Central memory CD8-positive, alpha-beta T cell (primary cell): Measurements from ENCODE around the gene MORN1.

Experiments used
- ATAC-seq: fragments of 150-1000 bp; cut with Tn5 transposase; replicated peaks from 2 replicates; pipeline ENCODE4 v1.10.0; 2022; ENCODE audit warnings: mild to moderate bottlenecking, moderate FRiP score, moderate number of reproducible peaks; ENCODE audit not compliant: poor library complexity, severe bottlenecking; ENCODE audit errors: extremely low read depth
- DNase-seq, 2 donors: peaks; one replicate each; pipeline ENCODE4 v3.0.0; 2021; ENCODE audit warnings: low spot score in 2 of 2
- H3K27ac Mint-ChIP-seq: one replicate; pipeline ENCODE4 v1.8.0; 2022; ENCODE audit warnings: low read depth, mild to moderate bottlenecking, moderate library complexity, mixed read lengths
- H3K27me3 Mint-ChIP-seq: one replicate; pipeline ENCODE4 v1.8.0; 2022; ENCODE audit warnings: mixed read lengths
- H3K36me3 Mint-ChIP-seq: one replicate; pipeline ENCODE4 v1.8.0; 2022; ENCODE audit warnings: mild to moderate bottlenecking, moderate library complexity, mixed read lengths; ENCODE audit not compliant: insufficient read depth
- H3K4me1 Mint-ChIP-seq: one replicate; pipeline ENCODE4 v1.8.0; 2022; ENCODE audit warnings: mixed read lengths
- H3K4me3 Mint-ChIP-seq: one replicate; pipeline ENCODE4 v1.8.0; 2022; ENCODE audit warnings: mild to moderate bottlenecking, moderate library complexity, mixed read lengths
- H3K9me3 Mint-ChIP-seq: one replicate; pipeline ENCODE4 v1.8.0; 2022; ENCODE audit warnings: mixed read lengths

MORN1 gene

DNA sequence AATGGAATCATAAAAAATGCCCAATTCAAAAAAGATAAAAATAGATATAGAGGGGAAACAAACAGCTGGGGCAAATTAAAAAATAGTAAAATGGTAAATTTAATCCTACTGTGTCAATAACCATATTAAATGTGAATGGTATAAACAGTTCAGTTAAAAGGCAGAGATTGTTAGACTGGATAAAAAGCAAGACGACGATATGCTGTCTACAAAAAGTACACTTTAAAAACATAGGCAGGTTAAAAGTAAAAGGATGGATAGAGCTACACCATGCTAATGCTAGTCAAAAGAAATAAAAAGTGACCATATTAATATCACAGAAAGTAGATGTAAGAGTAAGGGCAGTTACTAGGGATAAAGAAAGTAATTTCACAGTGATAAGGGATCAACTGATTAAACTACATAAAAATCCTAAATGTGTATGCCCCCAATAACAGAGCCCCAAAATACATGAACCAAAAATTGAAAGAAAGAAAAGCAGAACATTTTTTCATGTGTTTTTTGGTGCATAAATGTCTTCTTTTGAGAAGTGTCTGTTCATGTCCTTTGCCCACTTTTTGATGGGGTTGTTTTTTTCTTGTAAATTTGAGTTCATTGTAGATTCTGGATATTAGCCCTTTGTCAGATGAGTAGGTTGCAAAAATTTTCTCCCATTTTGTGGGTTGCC lies 27.4 kb downstream of the MORN1 start:
- no peaks in the 10 kb centered on the region for H3K36me3 Mint-ChIP-seq
- H3K27ac Mint-ChIP-seq = no peak overlapping the region
- DNase-seq = no peak
- no peak for ATAC-seq
- peaks cover 6% of the 10 kb centered on the region for H3K9me3 Mint-ChIP-seq
- H3K4me3 Mint-ChIP-seq = no peak overlapping the region
- no peaks in the 10 kb centered on the region for H3K27me3 Mint-ChIP-seq
- H3K4me1 Mint-ChIP-seq = no peaks in the 10 kb centered on the region

GRCh38 chr1:2360588-2361364 lies 30.6 kb downstream of the MORN1 start:
- ATAC-seq = no peak
- no peak overlapping the region for H3K4me3 Mint-ChIP-seq
- H3K27me3 Mint-ChIP-seq = no peaks in the 10 kb centered on the region
- DNase-seq = no peak
- H3K27ac Mint-ChIP-seq = no peak overlapping the region
- H3K4me1 Mint-ChIP-seq = no peaks in the 10 kb centered on the region
- H3K36me3 Mint-ChIP-seq = no peaks in the 10 kb centered on the region
- peaks cover 6% of the 10 kb centered on the region for H3K9me3 Mint-ChIP-seq

DNA sequence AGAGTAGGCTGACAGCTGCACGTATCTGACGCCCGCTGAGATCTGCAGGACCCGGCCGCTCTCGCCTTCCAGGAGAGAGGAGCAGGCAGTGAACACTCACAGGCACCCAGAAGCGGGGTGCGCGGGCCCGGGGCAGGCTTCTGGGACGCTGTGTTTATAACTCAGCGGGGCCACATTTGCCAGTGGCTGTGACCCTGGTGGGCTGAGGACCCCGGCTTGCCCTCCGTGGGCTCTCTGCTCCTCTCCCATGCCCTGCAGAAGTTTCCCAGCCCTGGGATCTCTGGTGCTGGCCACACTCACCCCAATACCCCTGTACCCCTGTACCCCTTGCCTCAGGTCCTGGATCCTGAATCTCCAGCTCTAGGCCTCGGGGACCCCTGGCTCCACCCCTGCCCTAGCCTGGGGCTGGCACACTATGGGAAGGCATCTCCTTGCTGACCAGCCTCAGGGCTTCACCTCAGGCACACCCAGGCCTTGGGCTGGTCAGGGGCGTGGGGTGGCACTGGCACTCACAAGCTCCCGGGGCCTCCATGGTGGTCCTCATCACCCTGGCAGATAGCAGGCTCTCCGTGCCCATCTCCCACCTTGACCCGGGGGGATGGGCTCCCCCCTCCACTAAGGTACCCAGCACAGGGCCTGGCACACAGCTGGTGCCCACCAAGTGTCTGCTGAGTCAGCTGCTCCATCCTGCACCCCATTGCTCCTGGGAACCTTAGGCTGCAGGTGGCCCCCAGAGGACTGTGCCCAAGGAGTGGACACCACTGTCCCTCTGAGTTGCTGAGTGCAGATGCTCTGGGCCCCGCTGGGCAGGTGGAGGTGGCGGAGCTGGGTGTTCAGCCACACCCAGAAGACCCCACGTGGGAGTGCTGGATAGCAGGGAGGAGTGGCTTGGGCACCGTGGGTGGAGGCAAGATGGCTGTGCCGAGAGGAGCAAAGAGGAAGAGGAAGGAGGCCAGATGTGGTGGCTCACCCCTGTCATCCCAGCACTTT lies 32.4 kb downstream of the MORN1 start:
- DNase-seq (no peak), ATAC-seq (no peak)
- H3K27me3 Mint-ChIP-seq = no peaks in the 10 kb centered on the region
- no peak overlapping the region for H3K27ac Mint-ChIP-seq
- H3K9me3 Mint-ChIP-seq = peaks cover 4% of the 10 kb centered on the region
- H3K4me1 Mint-ChIP-seq = no peaks in the 10 kb centered on the region
- no peaks in the 10 kb centered on the region for H3K36me3 Mint-ChIP-seq
- no peak overlapping the region for H3K4me3 Mint-ChIP-seq

DNA sequence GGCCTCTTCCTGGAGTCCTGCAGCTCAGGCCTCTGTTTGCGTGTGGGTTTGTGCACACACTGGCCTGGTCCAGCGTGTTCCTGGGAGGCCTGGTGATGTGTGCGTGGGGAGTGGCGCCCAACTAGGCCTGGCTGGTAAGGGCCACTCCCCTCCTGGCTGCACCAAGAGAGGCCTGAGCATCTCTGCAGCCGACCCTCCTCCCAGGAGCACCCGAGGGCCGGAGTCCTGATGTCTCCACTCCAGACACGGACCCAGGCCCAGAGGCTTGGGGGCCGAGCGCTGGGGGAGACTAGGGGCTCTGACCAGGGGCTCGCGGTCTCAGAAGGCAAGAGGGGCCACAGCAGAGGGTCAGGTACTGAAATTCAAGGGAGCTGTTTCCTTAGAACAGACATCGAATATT lies 33.3 kb downstream of the MORN1 start:
- ATAC-seq = no peak
- no peak overlapping the region for H3K4me3 Mint-ChIP-seq
- no peak for DNase-seq
- no peaks in the 10 kb centered on the region for H3K4me1 Mint-ChIP-seq
- no peak overlapping the region for H3K27ac Mint-ChIP-seq
- no peaks in the 10 kb centered on the region for H3K27me3 Mint-ChIP-seq
- H3K9me3 Mint-ChIP-seq = no peaks in the 10 kb centered on the region
- no peaks in the 10 kb centered on the region for H3K36me3 Mint-ChIP-seq

GRCh38 chr1:2356911-2357845 lies 34.2 kb downstream of the MORN1 start:
- Mint-ChIP-seq H3K9me3 (no peaks in the 10 kb centered on the region), H3K4me3 (no peak overlapping the region), H3K4me1 (no peaks in the 10 kb centered on the region), H3K27me3 (no peaks in the 10 kb centered on the region), H3K36me3 (no peaks in the 10 kb centered on the region), H3K27ac (no peak overlapping the region)
- DNase-seq (no peak), ATAC-seq (no peak)

GRCh38 chr1:2356401-2356800 lies 35.0 kb downstream of the MORN1 start:
- Mint-ChIP-seq H3K9me3 (no peaks in the 10 kb centered on the region), H3K36me3 (no peaks in the 10 kb centered on the region), H3K27me3 (no peaks in the 10 kb centered on the region), H3K4me1 (no peaks in the 10 kb centered on the region), H3K4me3 (no peak overlapping the region), H3K27ac (no peak overlapping the region)
- DNase-seq (no peak), ATAC-seq (no peak)

DNA sequence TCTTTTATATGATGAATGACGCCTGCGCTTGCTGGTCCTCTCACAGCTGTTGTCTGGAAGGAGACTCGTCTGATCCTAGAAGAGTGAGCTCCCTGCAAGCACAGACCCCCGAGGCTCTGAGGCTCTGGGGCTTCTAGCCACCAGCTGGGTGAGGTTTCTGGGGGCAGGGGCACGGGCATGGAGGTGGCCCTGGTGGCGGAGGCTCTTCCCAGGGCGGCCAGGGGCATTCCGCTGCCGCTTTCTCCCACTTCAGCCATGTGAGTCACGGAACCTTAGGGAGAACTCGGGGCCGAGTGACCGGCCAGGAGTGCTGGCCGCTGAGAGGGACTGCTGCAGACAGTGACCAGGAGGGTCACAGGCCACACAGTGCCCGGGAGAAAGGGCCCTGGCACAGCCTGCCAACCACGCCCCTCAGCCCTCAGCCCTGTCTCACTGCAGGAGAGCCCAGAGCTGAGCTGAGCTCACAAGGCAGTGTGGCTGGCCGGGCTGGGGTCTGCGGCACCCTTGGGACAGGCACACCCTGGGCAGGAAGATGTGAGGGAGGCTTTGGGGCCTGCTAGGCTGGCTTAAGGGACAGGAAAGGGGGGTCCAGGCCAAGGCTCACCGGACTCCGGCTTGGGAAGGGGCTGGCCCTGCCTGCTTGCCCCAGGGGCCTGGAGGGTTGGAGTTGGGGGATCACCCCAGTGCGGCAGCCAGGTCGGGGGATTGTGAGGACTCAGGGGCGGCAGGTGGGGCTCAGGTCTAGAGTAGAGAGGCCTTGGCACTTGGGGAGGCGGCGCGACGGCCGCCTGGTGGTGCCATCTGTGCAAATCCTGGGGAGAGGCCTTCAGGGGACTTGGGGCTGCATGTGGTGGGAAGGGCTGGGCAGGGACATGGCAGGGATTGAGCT lies 35.7 kb downstream of the MORN1 start:
- ATAC-seq (no peak), DNase-seq (no peak)
- Mint-ChIP-seq H3K4me3 (no peak overlapping the region), H3K4me1 (no peaks in the 10 kb centered on the region), H3K27me3 (no peaks in the 10 kb centered on the region), H3K9me3 (no peaks in the 10 kb centered on the region), H3K36me3 (no peaks in the 10 kb centered on the region), H3K27ac (no peak overlapping the region)

DNA sequence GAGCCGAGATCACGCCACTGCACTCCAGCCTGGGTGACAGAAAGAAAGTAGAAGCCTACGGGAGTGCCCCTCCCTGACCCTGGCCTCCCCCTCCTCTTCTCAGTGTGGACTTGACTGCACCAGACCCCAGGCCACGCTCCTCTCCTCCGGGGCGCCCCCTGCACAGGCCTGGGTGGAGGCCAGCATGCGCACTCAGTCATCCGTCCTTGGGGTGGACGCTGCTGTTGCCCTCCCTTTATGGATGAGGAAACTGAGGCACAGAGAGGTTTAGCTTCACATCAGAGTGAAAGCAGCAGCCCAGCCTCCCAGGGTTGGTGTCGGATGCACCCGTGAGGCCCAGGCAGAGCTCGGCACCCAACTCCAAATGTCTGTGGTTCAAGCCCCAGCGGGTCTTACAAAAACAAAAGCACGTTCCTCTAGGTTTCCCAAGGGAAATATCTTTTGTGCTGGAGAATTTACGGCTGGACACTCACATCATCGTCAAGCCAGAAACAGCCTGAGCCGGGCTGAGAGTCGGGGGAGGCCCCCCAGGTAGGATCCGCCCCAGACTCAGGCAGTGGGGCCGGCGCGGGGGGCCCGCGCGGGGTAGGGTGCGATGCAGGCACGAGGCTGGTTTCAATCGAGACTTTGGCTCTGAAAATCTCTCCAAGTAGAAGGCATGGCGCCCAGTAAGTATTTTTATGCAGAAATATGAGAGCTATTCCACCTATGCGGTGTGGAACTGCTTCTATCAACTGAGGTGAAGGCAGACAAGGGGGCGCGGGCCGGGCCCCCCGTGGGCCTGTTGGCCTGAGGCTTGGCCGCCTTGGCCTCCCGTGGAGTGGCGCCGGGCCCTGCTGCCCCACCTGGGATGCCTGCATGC lies 36.6 kb downstream of the MORN1 start:
- no peaks in the 10 kb centered on the region for H3K27me3 Mint-ChIP-seq
- no peaks in the 10 kb centered on the region for H3K4me1 Mint-ChIP-seq
- H3K36me3 Mint-ChIP-seq = no peaks in the 10 kb centered on the region
- DNase-seq (no peak), ATAC-seq (no peak)
- H3K4me3 Mint-ChIP-seq = no peak overlapping the region
- no peak overlapping the region for H3K27ac Mint-ChIP-seq
- H3K9me3 Mint-ChIP-seq = no peaks in the 10 kb centered on the region

DNA sequence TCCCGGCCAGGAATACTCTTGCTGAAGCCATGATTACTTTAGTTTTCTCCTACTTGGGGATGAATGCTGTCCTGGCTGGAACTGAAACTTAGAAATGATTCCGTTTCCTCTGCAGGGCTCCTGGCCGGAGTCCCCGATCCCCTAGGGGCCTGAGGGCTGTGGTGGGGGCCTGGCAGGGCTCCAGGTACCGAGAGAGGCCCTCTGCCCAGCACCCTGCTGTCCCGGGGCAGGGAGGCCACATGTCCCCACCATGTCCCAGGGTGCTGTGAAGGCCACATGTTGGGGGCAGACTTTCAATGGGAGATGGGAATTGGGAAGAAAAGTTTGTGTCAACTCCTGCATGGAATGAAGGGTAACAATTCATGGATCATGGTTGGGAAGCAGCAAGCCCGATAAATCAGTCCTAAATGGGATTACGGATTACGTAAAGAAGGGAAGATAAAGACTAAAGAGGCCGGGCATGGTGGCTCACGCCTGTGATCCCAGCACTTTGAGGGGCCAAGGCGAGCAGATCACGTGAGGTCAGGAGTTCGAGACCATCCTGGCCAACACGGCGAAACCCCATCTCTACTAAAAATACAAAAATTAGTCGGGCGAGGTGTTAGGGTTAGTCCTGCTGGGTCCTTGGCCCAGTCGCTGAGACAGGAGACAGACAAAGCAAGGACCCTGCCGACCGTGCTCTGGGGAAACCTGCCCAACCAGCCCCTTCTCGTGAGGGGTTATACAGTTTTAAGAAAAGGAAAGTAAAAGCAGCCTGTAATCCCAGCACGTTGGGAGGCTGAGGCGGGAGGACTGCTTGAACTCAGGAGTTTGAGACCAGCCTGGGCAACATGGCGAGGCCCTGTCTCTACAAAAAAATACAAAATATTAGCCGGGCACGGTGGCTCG lies 37.6 kb downstream of the MORN1 start:
- Mint-ChIP-seq H3K4me3 (no peak overlapping the region), H3K27me3 (no peaks in the 10 kb centered on the region), H3K4me1 (no peaks in the 10 kb centered on the region), H3K9me3 (no peaks in the 10 kb centered on the region), H3K27ac (no peak overlapping the region), H3K36me3 (no peaks in the 10 kb centered on the region)
- ATAC-seq (no peak), DNase-seq (no peak)

GRCh38 chr1:2352897-2353550 lies 38.3 kb downstream of the MORN1 start:
- no peak overlapping the region for H3K27ac Mint-ChIP-seq
- no peaks in the 10 kb centered on the region for H3K4me1 Mint-ChIP-seq
- H3K9me3 Mint-ChIP-seq = no peaks in the 10 kb centered on the region
- ATAC-seq (no peak), DNase-seq (no peak)
- no peak overlapping the region for H3K4me3 Mint-ChIP-seq
- no peaks in the 10 kb centered on the region for H3K27me3 Mint-ChIP-seq
- H3K36me3 Mint-ChIP-seq = no peaks in the 10 kb centered on the region
